ENCODE results near the gene SLC24A4. TPM values are rescaled to one million over a fixed set of nuclear protein-coding genes. Genes with fewer than 3 reads are reported as not detected.

SLC24A4 gene
- total and polyA plus RNA-seq, 2 of the 4 experiments (the other 2 are of a cell fraction) = not detected

- Histone ChIP-seq H4K91ac (ENCODE audit: insufficient read depth, low read depth, low read length) (peak overlapping the region; percentile 73), H2BK20ac (ENCODE audit: low read depth, low read length) (peak overlapping the region; percentile 92), H3K4ac (ENCODE audit: low read depth, low read length) (peak overlapping the region; percentile 78), H3K4me3 (ENCODE audit: insufficient read depth, low read depth, low read length) (no peak overlapping the region), H3K23ac (ENCODE audit: low read depth, low read length) (no peak overlapping the region), H3K9me1 (ENCODE audit: insufficient read depth, low read length) (peaks cover 30% of the 10 kb centered on the region), H4K8ac (ENCODE audit: low read depth in 2 of 2, low read length in 2 of 2) (peak overlapping the region; percentile 61 to 71), H3K27ac (ENCODE audit: insufficient read depth, low read length) (0 out of 2 replicates have a peak overlapping the region, but pooled peaks have one; percentile 14), H2BK120ac (ENCODE audit: low read depth, low read length) (peak overlapping the region; percentile 79), H3K36me3 (ENCODE audit: control insufficient read depth, insufficient read depth, low read length) (no peaks in the 10 kb centered on the region), H2AFZ (replicated peaks; ENCODE audit: low read length, poor library complexity) (peak overlapping the region; percentile 24), H2BK15ac (ENCODE audit: low read depth, low read length) (peak overlapping the region; percentile 98; the same call in 2 of the 3 replicates), H3K18ac (ENCODE audit: low read depth, low read length) (peak overlapping the region; percentile 54; the same call in 1 of the 2 replicates), H4K20me1 (ENCODE audit: insufficient read depth, low read length) (no peaks in the 10 kb centered on the region), H2AK5ac (ENCODE audit: low read depth, low read length) (peak overlapping the region; percentile 94), H3K9me3 (ENCODE audit: control insufficient read depth, insufficient read depth, low read length) (no peaks in the 10 kb centered on the region), H3K27me3 (ENCODE audit: control insufficient read depth, insufficient read depth, low read length) (no peaks in the 10 kb centered on the region), H3K9ac (ENCODE audit: low read depth, low read length) (no peak overlapping the region), H3K56ac (ENCODE audit: extremely low read depth, insufficient read depth, low read length) (no peak overlapping the region), H2BK5ac (ENCODE audit: low read depth, low read length, poor library complexity, severe bottlenecking) (peak overlapping the region; percentile 75), H4K5ac (ENCODE audit: low read depth, low read length) (peak overlapping the region; percentile 68; the same call in 1 of the 2 replicates), H3K4me1 (ENCODE audit: control insufficient read depth, insufficient read depth, low read length) (peaks cover 18% of the 10 kb centered on the region), H2AK9ac (replicated peaks; ENCODE audit: low read depth, low read length, poor library complexity) (peak overlapping the region; percentile 33), H3K14ac (replicated peaks; ENCODE audit: low read depth, low read length) (peak overlapping the region; percentile 48), H3K4me2 (ENCODE audit: low read depth, low read length) (no peak overlapping the region), H3K79me1 (ENCODE audit: low read depth in 1 of 2, low read length in 2 of 2) (peaks cover 0 to 5% of the 10 kb centered on the region in 2 experiments; a peak in 1 of 4 replicates)
- dilution Hi-C loops (cut with HindIII; ENCODE audit: low sequenced_read_pairs, unreplicated experiment) (no loop called here), intact Hi-C loops (cut with micrococcal nuclease) (no loop called here), in situ Hi-C loops (cut with MboI; ENCODE audit: low sequenced_read_pairs) (no loop called here)
- CTCF ChIA-PET = no interaction called here
- POLR2A ChIA-PET (ENCODE audit: unreplicated experiment) = no interaction called here
- no peak for ATAC-seq (ENCODE audit: low read depth)
- no peak for DNase-seq
- 100% methylated on average over 1 of the region's 9 CpGs; no CpG with 5 or more reads in 1 of the 2 experiments for WGBS, 2 experiments (ENCODE audit: extremely low coverage in 2 of 2, insufficient read length in 1 of 2)
- no TSS peak for BruUV-seq (replicated peaks)
- TF ChIP-seq RFX5 (IDR thresholded peaks at IDR 0.05; ENCODE audit: low read depth, low read length) (no peak), FOS (IDR thresholded peaks at IDR 0.05; ENCODE audit: low read depth, low read length) (no peak), CTCF (conservative IDR thresholded peaks at IDR 0.05; ENCODE audit: low read depth, low read length) (no peak), RAD21 (IDR thresholded peaks at IDR 0.05; ENCODE audit: low read length) (no peak)
These were observed 179.7 kb downstream of the SLC24A4 start for GRCh38 chr14:92502541-92503286.

Measured in IMR-90 (cell line).